H1 (cell line): ENCODE results near the gene MAP7D2. TPM values are rescaled to one million over a fixed set of nuclear protein-coding genes. Genes with fewer than 3 reads are reported as not detected.

Experiments used
- CTCF ChIA-PET: fragments of 300-600 bp; sonication (Branson Sonifier 250); formaldehyde crosslinking; loops from one replicate; lab custom pipeline; 2021; ENCODE audit not compliant: partially characterized antibody; lab: Charles Lee
- POLR2A ChIA-PET: fragments of 300-600 bp; sonication (Branson Sonifier 250); formaldehyde crosslinking; loops from one replicate; lab custom pipeline; 2021; ENCODE audit warnings: inconsistent platforms; ENCODE audit not compliant: partially characterized antibody; lab: Charles Lee
- DNase-seq, 2 experiments: peaks; one replicate each; pipeline versions ENCODE4 v3.0.0 to v3.0.0-alpha.2; 2010 to 2022; ENCODE audit warnings: low spot score in 2 of 2, low read depth in 1 of 2, mixed read lengths in 1 of 2
- FAIRE-seq: peaks from 2 replicates; lab custom pipeline; 2011; peaks lifted over from hg19 to GRCh38; lab: Jason Lieb, UNC
- H2AFZ ChIP-seq: 2 replicates; pipeline ENCODE4 v1.8.1; 2012; ENCODE audit warnings: low read length, inconsistent platforms
- H2AK5ac ChIP-seq: 2 replicates; pipeline ENCODE4 v1.6.1; 2013; ENCODE audit warnings: low read depth, low read length
- H2BK120ac ChIP-seq: replicated peaks from 2 replicates; pipeline ENCODE3; 2013; ENCODE audit warnings: low read depth, low read length, inconsistent platforms
- H2BK12ac ChIP-seq: 2 replicates; pipeline ENCODE4 v1.6.1; 2013; ENCODE audit warnings: low read depth, low read length
- H2BK15ac ChIP-seq: 2 replicates; pipeline ENCODE4 v1.6.1; 2013; ENCODE audit warnings: low read length
- H2BK20ac ChIP-seq: 2 replicates; pipeline ENCODE4 v1.6.1; 2013; ENCODE audit warnings: low read length
- H2BK5ac ChIP-seq: 2 replicates; pipeline ENCODE4 v1.6.1; 2013; ENCODE audit warnings: low read depth, low read length
- H3K14ac ChIP-seq: 2 replicates; pipeline ENCODE4 v1.6.1; 2013; ENCODE audit warnings: inconsistent platforms; ENCODE audit not compliant: insufficient read length
- H3K18ac ChIP-seq: 2 replicates; pipeline ENCODE4 v1.6.1; 2013; ENCODE audit warnings: low read length; ENCODE audit errors: extremely low read depth
- H3K23ac ChIP-seq: 2 replicates; pipeline ENCODE4 v1.6.1; 2013; ENCODE audit warnings: inconsistent platforms; ENCODE audit not compliant: insufficient read length
- H3K23me2 ChIP-seq: 2 replicates; pipeline ENCODE4 v1.6.1; 2013; ENCODE audit warnings: low read depth, low read length
- H3K27ac ChIP-seq: 2 replicates; pipeline ENCODE4 v1.6.1; 2011; ENCODE audit warnings: low read depth, low read length, inconsistent platforms
- H3K27me3 ChIP-seq, 4 experiments: replicated peaks in 1 of 4; 1 replicate in 1 of 4; 2 replicates in 3 of 4; pipeline versions ENCODE4 v1.6.1 to v1.8.1; 2011 to 2013; ENCODE audit warnings: low read length in 3 of 4, mild to moderate bottlenecking in 3 of 4, inconsistent platforms in 2 of 4, mixed read lengths in 2 of 4, moderate library complexity in 1 of 4; ENCODE audit not compliant: control insufficient read depth in 3 of 4, insufficient read depth in 3 of 4; ENCODE audit errors: extremely low read depth in 1 of 4
- H3K36me3 ChIP-seq, 4 experiments: 2 replicates each; pipeline versions ENCODE4 v1.6.1 to v1.8.1; 2011 to 2013; ENCODE audit warnings: mild to moderate bottlenecking in 4 of 4, low read length in 3 of 4, moderate library complexity in 2 of 4, control low read depth in 1 of 4, inconsistent platforms in 1 of 4; ENCODE audit not compliant: insufficient read depth in 4 of 4, control insufficient read depth in 2 of 4
- H3K4ac ChIP-seq: replicated peaks from 2 replicates; pipeline ENCODE3; 2013; ENCODE audit warnings: low read length, low read depth, mixed read lengths, inconsistent platforms; ENCODE audit not compliant: insufficient read length
- H3K4me1 ChIP-seq, 4 experiments: replicated peaks in 1 of 4; 1 replicate in 1 of 4; 2 replicates in 3 of 4; pipeline versions ENCODE4 v1.6.1 to v1.8.1; 2011 to 2013; ENCODE audit warnings: low read length in 3 of 4, inconsistent platforms in 2 of 4, mixed read lengths in 1 of 4; ENCODE audit not compliant: insufficient read depth in 4 of 4, control insufficient read depth in 3 of 4
- H3K4me2 ChIP-seq, 2 experiments: 2 replicates each; pipeline versions ENCODE4 v1.6.1 to v1.8.1; 2011 to 2013; ENCODE audit warnings: low read depth in 2 of 2, low read length in 2 of 2, control low read depth in 1 of 2, inconsistent platforms in 1 of 2, mild to moderate bottlenecking in 1 of 2; ENCODE audit not compliant: insufficient read depth in 1 of 2
- H3K4me3 ChIP-seq, 4 experiments: fragments of 200-600, 300-600 bp in 1 of 4; sonication (generic), shearing (Covaris generic), sonication (Bioruptor Twin) in 1 of 4; 2 replicates each; pipeline versions ENCODE4 v1.5.1 to v1.8.1; 2011 to 2016; ENCODE audit warnings: low read length in 4 of 4, low read depth in 3 of 4, control low read depth in 2 of 4, inconsistent platforms in 2 of 4, mild to moderate bottlenecking in 2 of 4, mixed read lengths in 1 of 4, moderate library complexity in 1 of 4; ENCODE audit not compliant: insufficient read depth in 2 of 4; ENCODE audit errors: extremely low read depth in 1 of 4
- H3K56ac ChIP-seq: replicated peaks from 2 replicates; pipeline ENCODE3; 2013; ENCODE audit warnings: low read depth, mild to moderate bottlenecking, mixed read lengths, low read length, inconsistent platforms; ENCODE audit not compliant: insufficient read length
- H3K79me1 ChIP-seq: 2 replicates; pipeline ENCODE4 v1.6.1; 2013; ENCODE audit warnings: low read depth, low read length, control low read depth
- H3K79me2 ChIP-seq, 2 experiments: 2 replicates each; pipeline versions ENCODE4 v1.6.1 to v1.8.1; 2012 to 2013; ENCODE audit warnings: low read length in 2 of 2, mild to moderate bottlenecking in 2 of 2, inconsistent platforms in 1 of 2; ENCODE audit not compliant: insufficient read depth in 2 of 2, control insufficient read depth in 1 of 2
- H3K9ac ChIP-seq, 4 experiments: replicated peaks in 1 of 4; 1 replicate in 1 of 4; 2 replicates in 3 of 4; pipeline versions ENCODE4 v1.6.1 to v1.8.1; 2011 to 2013; ENCODE audit warnings: low read depth in 3 of 4, low read length in 3 of 4, control low read depth in 2 of 4, mild to moderate bottlenecking in 2 of 4, moderate library complexity in 2 of 4, inconsistent platforms in 1 of 4; ENCODE audit errors: extremely low read depth in 1 of 4
- H3K9me3 ChIP-seq, 2 experiments: 2 replicates each; pipeline versions ENCODE4 v1.6.1 to v1.8.1; 2012 to 2013; ENCODE audit warnings: mild to moderate bottlenecking in 2 of 2, moderate library complexity in 2 of 2, control low read depth in 1 of 2, inconsistent platforms in 1 of 2, low read depth in 1 of 2, low read length in 1 of 2, mixed read lengths in 1 of 2; ENCODE audit not compliant: insufficient read depth in 2 of 2
- H4K20me1 ChIP-seq, 2 experiments: replicated peaks in 1 of 2; 2 replicates each; pipeline versions ENCODE3 to v1.8.1; 2011 to 2013; ENCODE audit warnings: inconsistent platforms in 2 of 2, low read length in 2 of 2, mild to moderate bottlenecking in 1 of 2; ENCODE audit not compliant: insufficient read depth in 2 of 2, control insufficient read depth in 1 of 2
- H4K5ac ChIP-seq: 2 replicates; pipeline ENCODE4 v1.6.1; 2013; ENCODE audit warnings: low read length, low read depth, mixed read lengths, inconsistent platforms; ENCODE audit not compliant: insufficient read length
- H4K8ac ChIP-seq: 2 replicates; pipeline ENCODE4 v1.8.0; 2013; ENCODE audit warnings: mild to moderate bottlenecking, moderate library complexity, low read length, inconsistent platforms; ENCODE audit not compliant: insufficient read depth; ENCODE audit errors: extremely low read depth
- H4K91ac ChIP-seq: replicated peaks from 2 replicates; pipeline ENCODE3; 2013; ENCODE audit warnings: low read length, mixed read lengths, inconsistent platforms; ENCODE audit not compliant: insufficient read length
- BCL11A ChIP-seq, 2 experiments: IDR thresholded peaks; one replicate each; pipeline ENCODE4 v1.6.1; 2011; ENCODE audit warnings: low read depth in 2 of 2, low read length in 2 of 2, mild to moderate bottlenecking in 2 of 2
- EZH2 ChIP-seq: fragments of 200-600 bp; sonication (generic); IDR thresholded peaks from 2 replicates; pipeline ENCODE4 v1.7.1; 2012; ENCODE audit warnings: low read depth, mild to moderate bottlenecking, moderate library complexity, low read length, inconsistent platforms; ENCODE audit not compliant: severe bottlenecking
- GABPA ChIP-seq: IDR thresholded peaks from 2 replicates; pipeline ENCODE4 v1.6.1; 2011; ENCODE audit warnings: mild to moderate bottlenecking, low read length, moderate library complexity, borderline replicate concordance; ENCODE audit not compliant: insufficient read depth
- HDAC6 ChIP-seq: IDR thresholded peaks from one replicate; pipeline ENCODE4 v1.7.1; 2012; ENCODE audit warnings: low read depth, mild to moderate bottlenecking, inconsistent platforms, low read length, moderate library complexity
- JUN ChIP-seq: IDR thresholded peaks from 2 replicates; pipeline ENCODE4 v1.6.1; 2011; ENCODE audit warnings: low read depth, mild to moderate bottlenecking, improper control_type of control experiment, low read length
- JUND ChIP-seq: IDR thresholded peaks from 2 replicates; pipeline ENCODE4 v1.6.1; 2011; ENCODE audit warnings: mild to moderate bottlenecking, improper control_type of control experiment, low read length
- RAD21 ChIP-seq, 2 experiments: IDR thresholded peaks in 1 of 2; conservative IDR thresholded peaks in 1 of 2; 2 replicates each; pipeline ENCODE4 v1.6.1; 2011; ENCODE audit warnings: low read depth in 2 of 2, low read length in 2 of 2, improper control_type of control experiment in 1 of 2, inconsistent platforms in 1 of 2, mild to moderate bottlenecking in 1 of 2, moderate library complexity in 1 of 2
- SIX5 ChIP-seq: IDR thresholded peaks from 2 replicates; pipeline ENCODE4 v1.6.1; 2011; ENCODE audit warnings: mild to moderate bottlenecking, low read depth, low read length
- SP1 ChIP-seq: IDR thresholded peaks from 2 replicates; pipeline ENCODE4 v1.6.1; 2011; ENCODE audit warnings: low read depth, low read length
- WGBS, 2 experiments: shearing (Covaris generic) in 1 of 2; methylation state at CpG; one replicate each; pipeline versions ENCODE4 v1.1.6 to v1.1.7; 2013 to 2015; ENCODE audit warnings: low lambda C conversion rate in 2 of 2, mixed read lengths in 2 of 2, inconsistent platforms in 1 of 2, low coverage in 1 of 2, missing lambda C conversion rate in 1 of 2; ENCODE audit not compliant: insufficient replicate concordance in 2 of 2, insufficient coverage in 1 of 2, insufficient read length in 1 of 2; ENCODE audit errors: extremely low coverage in 1 of 2, missing lambda C conversion rate in 1 of 2; 5-methylcytosine and 5-hydroxymethylcytosine counted together
- polyA plus RNA-seq, 7 experiments: library from polyadenylated mRNA; depleted of rRNA in 3 of 7; stranded (reverse) in 5 of 7; unstranded in 2 of 7; fragments of >200 nt in 5 of 7; fragments of 200-250 nt in 2 of 7; gene quantifications; 1 replicate in 5 of 7; 2 replicates in 1 of 7; 4 replicates in 1 of 7; pipeline versions ENCODE4 v1.2.1 to v1.2.3, GENCODE V29; 2011 to 2013; ENCODE audit warnings: missing spikeins in 2 of 7, mixed read lengths in 2 of 7
- total RNA-seq: library from RNA; stranded (reverse); fragmentation: NEBNext Ultra II Directional; extraction: Animal tissue kit (Norgen Biotek cat#: 25700); gene quantifications from 2 replicates; pipeline ENCODE4 v1.2.1, GENCODE V29; 2021

MAP7D2 gene
- total and polyA plus RNA-seq, 2 of the 8 experiments (the other 6 are each of a cell fraction or from before 2014, with no cell fraction given), result 0.65 to 0.83 TPM

DNA sequence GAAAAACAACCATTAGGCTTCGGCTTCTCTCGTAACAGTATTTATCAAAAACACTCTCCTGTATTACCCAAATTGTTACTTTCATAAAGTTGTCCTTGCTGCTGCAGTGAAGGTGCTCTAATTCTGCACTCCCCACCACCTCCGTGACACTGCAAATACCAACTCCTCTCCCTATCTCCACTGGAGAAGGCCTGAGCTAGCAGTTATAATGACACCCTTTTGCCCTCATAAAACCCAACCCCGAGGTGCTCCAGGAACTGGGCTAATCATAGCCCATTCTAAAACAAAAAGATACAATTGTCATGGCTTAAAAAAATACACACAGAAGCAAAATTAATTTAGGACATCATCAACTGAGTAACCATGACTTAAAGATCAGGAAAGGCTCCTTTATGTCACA is 59.2 kb downstream of the MAP7D2 start:
- Histone ChIP-seq H2BK12ac (no peak overlapping the region), H4K20me1 (no peaks in the 10 kb centered on the region), H3K23ac (no peak overlapping the region), H3K4ac (no peak overlapping the region), H2BK15ac (no peak overlapping the region), H4K5ac (no peak overlapping the region), H4K91ac (no peak overlapping the region), H3K18ac (no peak overlapping the region), H3K79me1 (no peaks in the 10 kb centered on the region), H3K4me1 (0 out of 7 replicates have a peak, but pooled peaks cover 0 to 3% (median 0%) of the 10 kb centered on the region in 4 experiments), H2BK120ac (no peak overlapping the region), H3K79me2 (no peaks in the 10 kb centered on the region), H3K14ac (no peak overlapping the region), H3K23me2 (no peaks in the 10 kb centered on the region), H2AK5ac (no peak overlapping the region), H2AFZ (no peak overlapping the region), H3K36me3 (no peaks in the 10 kb centered on the region), H2BK20ac (no peak overlapping the region), H3K9me3 (no peaks in the 10 kb centered on the region), H3K27me3 (no peaks in the 10 kb centered on the region), H3K27ac (no peak overlapping the region), H3K4me3 (no peak overlapping the region), H4K8ac (no peak overlapping the region), H3K4me2 (no peak overlapping the region), H2BK5ac (no peak overlapping the region), H3K9ac (no peak overlapping the region), H3K56ac (no peak overlapping the region)
- ChIA-PET POLR2A (no interaction called here), CTCF (interaction anchor here (1.0 to 1.5 kb wide), 4 partner anchors 10 to 153 kb away, joined by 3 to 4 read pairs (median 4); no protein-coding TSS in a partner anchor)
- FAIRE-seq (no peak), DNase-seq (no peak)
- WGBS, 2 experiments, result 85% methylated on average over 4 of the region's 4 CpGs; no CpG with 5 or more reads in 1 of the 2 experiments
- TF ChIP-seq SP1, result no peak
- TF ChIP-seq SIX5, result no peak
- TF ChIP-seq JUND, result no peak
- TF ChIP-seq EZH2, result no peak
- no peak for TF ChIP-seq BCL11A (IDR thresholded peaks at IDR 0.05; ENCODE audit: low read depth in 2 of 2, low read length in 2 of 2)
- no peak for TF ChIP-seq GABPA
- TF ChIP-seq HDAC6, result no peak
- no peak for TF ChIP-seq RAD21 (IDR thresholded peaks at IDR 0.05 in 1 of 2, conservative IDR thresholded peaks at IDR 0.05 in 1 of 2; ENCODE audit: low read depth in 2 of 2, low read length in 2 of 2)
- TF ChIP-seq JUN, result no peak
